Measurements from ENCODE around the gene XAF1.

GRCh38 chr17:6713918-6714271, 42.0 kb upstream of the XAF1 start:
- TF ChIP-seq POLR2AphosphoS5 (IDR thresholded peaks at IDR 0.05) (no peak), EP300 (IDR thresholded peaks at IDR 0.05) (no peak), CTCF (IDR thresholded peaks at IDR 0.05) (no peak), POLR2A (IDR thresholded peaks at IDR 0.05) (no peak)
